Liver (tissue), 9 donors: ENCODE results near the gene NPAS1. TPM values are rescaled to one million over a fixed set of nuclear protein-coding genes. Genes with fewer than 3 reads are reported as not detected.

ENCODE experiments used
- DNase-seq: peaks from one replicate; pipeline ENCODE4 v3.0.0-alpha.2; 2017; ENCODE audit warnings: low spot score
- H3K27ac ChIP-seq, 2 donors: one replicate each; pipeline ENCODE4 v1.7.0; 2013; ENCODE audit warnings: inconsistent platforms in 2 of 2, low read length in 2 of 2, control low read depth in 1 of 2, low read depth in 1 of 2, mild to moderate bottlenecking in 1 of 2
- H3K27me3 ChIP-seq, 4 donors: one replicate each; pipeline versions ENCODE4 v1.6.1 to v1.7.0; 2013; ENCODE audit warnings: low read length in 3 of 4, inconsistent platforms in 1 of 4, mild to moderate bottlenecking in 1 of 4, moderate library complexity in 1 of 4; ENCODE audit not compliant: control insufficient read depth in 4 of 4, insufficient read depth in 4 of 4
- H3K36me3 ChIP-seq, 4 donors: one replicate each; pipeline versions ENCODE4 v1.6.1 to v1.7.0; 2013; ENCODE audit warnings: low read length in 3 of 4, mild to moderate bottlenecking in 3 of 4, low read depth in 1 of 4, moderate library complexity in 1 of 4; ENCODE audit not compliant: control insufficient read depth in 4 of 4, insufficient read depth in 3 of 4
- H3K4me1 ChIP-seq, 4 donors: one replicate each; pipeline versions ENCODE4 v1.6.1 to v1.7.0; 2013; ENCODE audit warnings: low read length in 3 of 4, mild to moderate bottlenecking in 3 of 4, moderate library complexity in 1 of 4; ENCODE audit not compliant: control insufficient read depth in 4 of 4, insufficient read depth in 4 of 4
- H3K4me3 ChIP-seq, 3 donors: one replicate each; pipeline versions ENCODE4 v1.6.1 to v1.7.0; 2013; ENCODE audit warnings: low read length in 3 of 3, control low read depth in 1 of 3, low read depth in 1 of 3, mild to moderate bottlenecking in 1 of 3
- H3K9ac ChIP-seq, 2 donors: one replicate each; pipeline ENCODE4 v1.7.0; 2013; ENCODE audit warnings: low read length in 2 of 2, mild to moderate bottlenecking in 2 of 2, moderate library complexity in 2 of 2, control low read depth in 1 of 2, low read depth in 1 of 2
- H3K9me3 ChIP-seq, 4 donors: one replicate each; pipeline versions ENCODE4 v1.6.1 to v1.7.0; 2013; ENCODE audit warnings: low read length in 3 of 4; ENCODE audit not compliant: control insufficient read depth in 4 of 4
- FOXA1 ChIP-seq: IDR thresholded peaks from 2 replicates; pipeline ENCODE4 v1.6.1; 2016; ENCODE audit warnings: antibody characterized with exemption
- FOXA2 ChIP-seq: IDR thresholded peaks from 2 replicates; pipeline ENCODE4 v1.6.1; 2016; ENCODE audit warnings: antibody characterized with exemption
- GABPA ChIP-seq, 2 donors: IDR thresholded peaks in 1 of 2; conservative IDR thresholded peaks in 1 of 2; 2 replicates each; pipeline ENCODE4 v1.6.1; 2016; ENCODE audit warnings: antibody characterized with exemption in 2 of 2, mild to moderate bottlenecking in 1 of 2, moderate library complexity in 1 of 2
- HNF4G ChIP-seq: IDR thresholded peaks from 2 replicates; pipeline ENCODE4 v1.6.1; 2016; ENCODE audit warnings: antibody characterized with exemption
- JUND ChIP-seq, 2 donors: IDR thresholded peaks; 2 replicates each; pipeline ENCODE4 v1.6.1; 2016; ENCODE audit warnings: antibody characterized with exemption in 2 of 2
- MAX ChIP-seq: IDR thresholded peaks from 2 replicates; pipeline ENCODE4 v1.6.1; 2016; ENCODE audit warnings: antibody characterized with exemption
- NR2F2 ChIP-seq: IDR thresholded peaks from 2 replicates; pipeline ENCODE4 v1.6.1; 2016; ENCODE audit warnings: antibody characterized with exemption
- RAD21 ChIP-seq, 2 donors: IDR thresholded peaks; 2 replicates each; pipeline ENCODE4 v1.6.1; 2016; ENCODE audit warnings: antibody characterized with exemption in 2 of 2, mild to moderate bottlenecking in 2 of 2
- RXRA ChIP-seq, 2 donors: IDR thresholded peaks; 2 replicates each; pipeline ENCODE4 v1.6.1; 2017 to 2018; ENCODE audit warnings: antibody characterized with exemption in 2 of 2, mild to moderate bottlenecking in 1 of 2
- SP1 ChIP-seq: IDR thresholded peaks from 2 replicates; pipeline ENCODE4 v1.6.1; 2018; ENCODE audit warnings: antibody characterized with exemption, mild to moderate bottlenecking
- TAF1 ChIP-seq: conservative IDR thresholded peaks from 2 replicates; pipeline ENCODE4 v1.6.1; 2016; ENCODE audit warnings: antibody characterized with exemption, mild to moderate bottlenecking
- YY1 ChIP-seq: IDR thresholded peaks from 2 replicates; pipeline ENCODE4 v1.6.1; 2016; ENCODE audit warnings: antibody characterized with exemption, mild to moderate bottlenecking
- ZBTB33 ChIP-seq: IDR thresholded peaks from 2 replicates; pipeline ENCODE4 v1.6.1; 2016; ENCODE audit warnings: antibody characterized with exemption
- WGBS: extraction: QIAGEN DNeasy Blood & Tissue Kit; methylation state at CpG from one replicate; pipeline ENCODE4 v1.1.7; 2013; 5-methylcytosine and 5-hydroxymethylcytosine counted together
- polyA plus RNA-seq, 2 donors: library from polyadenylated mRNA; stranded (reverse) in 1 of 2; unstranded in 1 of 2; fragments of 200-250 nt in 1 of 2; fragments of >200 nt in 1 of 2; fragmentation: Nextera tagmentation in 1 of 2; extraction: Ambion mirVana in 1 of 2; gene quantifications; one replicate each; pipeline versions ENCODE4 v1.2.1 to v1.2.3, GENCODE V29; 2013 to 2015
- total RNA-seq, 2 donors: library from RNA; depleted of rRNA; stranded (reverse); fragments of >200 nt; gene quantifications; one replicate each; pipeline ENCODE4 v1.2.3, GENCODE V29; 2014
- TF ChIP-seq, protein P1 (sequence below): fragments of 150-350 bp; IDR thresholded peaks from 2 replicates; pipeline ENCODE4 v1.5.1; 2017; ENCODE audit warnings: improper control_type of control experiment, low read depth, low read length; ENCODE audit not compliant: missing input control
- TF ChIP-seq, protein P2 (sequence below): IDR thresholded peaks from 2 replicates; pipeline ENCODE4 v1.6.1; 2016; ENCODE audit warnings: antibody characterized with exemption, mild to moderate bottlenecking
- donor health status: healthy.
- donor health status: healthy.
- donor health status: healthy.
- donor health status: healthy.
- donor health status: healthy.

Gene NPAS1
- total and polyA plus RNA-seq, 4 donors, result 0.22 TPM; not detected in 3

DNA sequence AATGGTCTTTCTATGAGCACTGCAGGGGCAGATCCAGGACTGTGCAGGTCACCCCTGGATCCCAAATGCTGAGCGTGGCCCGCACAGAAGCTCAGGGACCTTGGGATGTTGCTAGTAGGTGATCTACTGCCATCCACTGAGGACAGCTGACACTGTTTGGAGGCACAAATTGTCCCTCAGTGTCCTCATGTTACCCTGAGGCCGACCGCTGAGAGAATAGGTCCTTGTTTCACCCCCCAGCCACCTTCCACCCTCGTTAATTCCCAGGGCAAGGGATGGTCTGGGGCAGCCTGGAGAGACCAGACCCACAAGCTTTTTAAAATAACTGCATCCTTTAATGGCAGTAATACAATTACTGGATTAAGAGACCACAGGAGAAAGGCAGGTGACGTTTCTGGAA is 44.2 kb downstream of the NPAS1 start:
- H3K27me3 ChIP-seq, result no peaks in the 10 kb centered on the region
- TF ChIP-seq NR2F2, result no peak
- no peak for TF ChIP-seq FOXA1
- no peak for TF ChIP-seq TAF1
- TF ChIP-seq MAX, result no peak
- TF ChIP-seq RAD21 (IDR thresholded peaks at IDR 0.05), result no peak
- no peak for TF ChIP-seq JUND (IDR thresholded peaks at IDR 0.05)
- no peak for TF ChIP-seq GABPA (IDR thresholded peaks at IDR 0.05 in 1 of 2, conservative IDR thresholded peaks at IDR 0.05 in 1 of 2)
- no peak for TF ChIP-seq ZBTB33
- TF ChIP-seq, protein P1, sequence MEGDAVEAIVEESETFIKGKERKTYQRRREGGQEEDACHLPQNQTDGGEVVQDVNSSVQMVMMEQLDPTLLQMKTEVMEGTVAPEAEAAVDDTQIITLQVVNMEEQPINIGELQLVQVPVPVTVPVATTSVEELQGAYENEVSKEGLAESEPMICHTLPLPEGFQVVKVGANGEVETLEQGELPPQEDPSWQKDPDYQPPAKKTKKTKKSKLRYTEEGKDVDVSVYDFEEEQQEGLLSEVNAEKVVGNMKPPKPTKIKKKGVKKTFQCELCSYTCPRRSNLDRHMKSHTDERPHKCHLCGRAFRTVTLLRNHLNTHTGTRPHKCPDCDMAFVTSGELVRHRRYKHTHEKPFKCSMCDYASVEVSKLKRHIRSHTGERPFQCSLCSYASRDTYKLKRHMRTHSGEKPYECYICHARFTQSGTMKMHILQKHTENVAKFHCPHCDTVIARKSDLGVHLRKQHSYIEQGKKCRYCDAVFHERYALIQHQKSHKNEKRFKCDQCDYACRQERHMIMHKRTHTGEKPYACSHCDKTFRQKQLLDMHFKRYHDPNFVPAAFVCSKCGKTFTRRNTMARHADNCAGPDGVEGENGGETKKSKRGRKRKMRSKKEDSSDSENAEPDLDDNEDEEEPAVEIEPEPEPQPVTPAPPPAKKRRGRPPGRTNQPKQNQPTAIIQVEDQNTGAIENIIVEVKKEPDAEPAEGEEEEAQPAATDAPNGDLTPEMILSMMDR, result no peak
- TF ChIP-seq, protein P2, sequence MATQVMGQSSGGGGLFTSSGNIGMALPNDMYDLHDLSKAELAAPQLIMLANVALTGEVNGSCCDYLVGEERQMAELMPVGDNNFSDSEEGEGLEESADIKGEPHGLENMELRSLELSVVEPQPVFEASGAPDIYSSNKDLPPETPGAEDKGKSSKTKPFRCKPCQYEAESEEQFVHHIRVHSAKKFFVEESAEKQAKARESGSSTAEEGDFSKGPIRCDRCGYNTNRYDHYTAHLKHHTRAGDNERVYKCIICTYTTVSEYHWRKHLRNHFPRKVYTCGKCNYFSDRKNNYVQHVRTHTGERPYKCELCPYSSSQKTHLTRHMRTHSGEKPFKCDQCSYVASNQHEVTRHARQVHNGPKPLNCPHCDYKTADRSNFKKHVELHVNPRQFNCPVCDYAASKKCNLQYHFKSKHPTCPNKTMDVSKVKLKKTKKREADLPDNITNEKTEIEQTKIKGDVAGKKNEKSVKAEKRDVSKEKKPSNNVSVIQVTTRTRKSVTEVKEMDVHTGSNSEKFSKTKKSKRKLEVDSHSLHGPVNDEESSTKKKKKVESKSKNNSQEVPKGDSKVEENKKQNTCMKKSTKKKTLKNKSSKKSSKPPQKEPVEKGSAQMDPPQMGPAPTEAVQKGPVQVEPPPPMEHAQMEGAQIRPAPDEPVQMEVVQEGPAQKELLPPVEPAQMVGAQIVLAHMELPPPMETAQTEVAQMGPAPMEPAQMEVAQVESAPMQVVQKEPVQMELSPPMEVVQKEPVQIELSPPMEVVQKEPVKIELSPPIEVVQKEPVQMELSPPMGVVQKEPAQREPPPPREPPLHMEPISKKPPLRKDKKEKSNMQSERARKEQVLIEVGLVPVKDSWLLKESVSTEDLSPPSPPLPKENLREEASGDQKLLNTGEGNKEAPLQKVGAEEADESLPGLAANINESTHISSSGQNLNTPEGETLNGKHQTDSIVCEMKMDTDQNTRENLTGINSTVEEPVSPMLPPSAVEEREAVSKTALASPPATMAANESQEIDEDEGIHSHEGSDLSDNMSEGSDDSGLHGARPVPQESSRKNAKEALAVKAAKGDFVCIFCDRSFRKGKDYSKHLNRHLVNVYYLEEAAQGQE, result no peak
- no peak for TF ChIP-seq RXRA (IDR thresholded peaks at IDR 0.05)
- no peak for TF ChIP-seq SP1
- no peak for TF ChIP-seq FOXA2
- TF ChIP-seq HNF4G, result no peak
- TF ChIP-seq YY1, result no peak
- H3K4me3 ChIP-seq, result no peak overlapping the region
- no peaks in the 10 kb centered on the region for H3K9me3 ChIP-seq
- H3K36me3 ChIP-seq, result peaks cover 2 to 37% (median 22%) of the 10 kb centered on the region in 4 donors
- no peak overlapping the region for H3K9ac ChIP-seq
- WGBS, result 91% methylated on average over 6 of the region's 6 CpGs
- H3K27ac ChIP-seq, result no peak overlapping the region
- no peaks in the 10 kb centered on the region for H3K4me1 ChIP-seq
- no peak for DNase-seq

- 93% methylated on average over 11 of the region's 11 CpGs for WGBS
- no peak overlapping the region for H3K9ac ChIP-seq
- no peak overlapping the region for H3K27ac ChIP-seq
- H3K9me3 ChIP-seq, result no peaks in the 10 kb centered on the region
- no peaks in the 10 kb centered on the region for H3K27me3 ChIP-seq
- H3K4me1 ChIP-seq, result no peaks in the 10 kb centered on the region
- H3K36me3 ChIP-seq, result peaks cover 2 to 51% (median 29%) of the 10 kb centered on the region in 4 donors
- H3K4me3 ChIP-seq, result no peak overlapping the region
- DNase-seq, result no peak
- no peak for TF ChIP-seq GABPA (IDR thresholded peaks at IDR 0.05 in 1 of 2, conservative IDR thresholded peaks at IDR 0.05 in 1 of 2)
- TF ChIP-seq HNF4G, result no peak
- no peak for TF ChIP-seq RXRA (IDR thresholded peaks at IDR 0.05)
- TF ChIP-seq RAD21 (IDR thresholded peaks at IDR 0.05), result no peak
- TF ChIP-seq MAX, result no peak
- no peak for TF ChIP-seq TAF1
- no peak for TF ChIP-seq ZBTB33
- TF ChIP-seq, protein P1, result no peak
- TF ChIP-seq, protein P2, result no peak
Observed at GRCh38 chr19:47065242-47065641, 45.6 kb downstream of the NPAS1 start.
